GM19438 (cell line): ENCODE measurements around the gene PRDM16.

Experiments used
- ATAC-seq: cut with Tn5 transposase; IDR thresholded peaks from one replicate; pipeline ENCODE4 v1.9.1; 2021; ENCODE audit warnings: low read depth; ENCODE audit not compliant: unreplicated experiment

The PRDM16 gene

DNA sequence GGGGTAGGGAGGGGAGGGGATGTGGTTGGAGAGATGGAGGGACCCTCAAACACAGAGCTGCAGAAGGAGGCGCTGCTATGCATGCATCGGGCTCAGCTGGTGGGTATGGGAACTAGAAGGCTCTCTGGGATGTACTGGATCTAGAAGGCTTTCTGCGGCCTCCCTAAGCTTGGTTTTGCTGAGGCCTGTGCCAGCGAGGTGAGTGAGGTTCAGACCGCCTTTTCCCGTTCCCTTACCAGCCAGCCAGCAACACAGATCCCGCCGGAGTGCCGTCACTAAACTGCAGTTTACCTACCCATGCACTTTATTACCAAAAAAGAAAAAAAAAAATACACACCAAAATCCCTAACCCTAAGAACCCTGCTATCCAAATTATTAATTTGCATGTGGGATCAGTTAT, 180.2 kb downstream of the PRDM16 start:
- no peak for ATAC-seq

GRCh38 chr1:3249631-3250501, 180.9 kb downstream of the PRDM16 start:
- no peak for ATAC-seq

GRCh38 chr1:3250624-3251023, 181.6 kb downstream of the PRDM16 start:
- ATAC-seq: no peak

DNA sequence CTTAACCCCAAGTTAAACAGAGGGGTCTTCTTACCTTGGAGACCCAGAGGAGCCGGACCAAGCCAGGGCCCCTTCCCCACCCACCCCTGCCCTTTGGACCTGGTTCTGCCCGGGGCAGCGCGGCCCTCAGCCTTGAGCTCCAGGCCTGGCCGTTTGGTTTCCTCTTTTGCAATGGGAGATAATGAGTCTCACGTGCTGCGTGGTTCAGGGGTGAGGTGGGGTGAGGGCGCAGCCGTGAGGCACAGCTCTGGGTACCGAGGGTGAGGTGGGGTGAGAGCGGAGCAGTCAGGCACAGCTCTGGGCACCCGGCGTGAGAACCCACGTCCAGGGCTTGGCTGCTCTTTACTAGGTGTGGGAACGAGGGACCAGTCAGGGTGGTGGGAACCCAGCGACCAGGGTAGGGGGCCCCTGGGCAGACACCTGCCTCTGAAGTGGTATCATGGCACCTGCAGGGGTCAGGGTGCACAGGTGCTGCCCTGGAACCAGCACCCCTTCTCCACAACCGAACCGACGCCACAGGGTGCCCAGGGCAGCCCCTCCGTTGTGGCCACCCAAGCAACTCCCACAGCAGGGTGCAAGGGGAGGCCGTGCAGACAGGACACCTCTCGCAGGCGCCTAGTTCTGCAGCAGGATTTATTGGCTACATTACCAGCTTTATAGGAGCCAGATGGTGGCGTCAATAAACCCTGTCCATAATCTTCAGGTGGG, 182.2 kb downstream of the PRDM16 start:
- no peak for ATAC-seq

DNA sequence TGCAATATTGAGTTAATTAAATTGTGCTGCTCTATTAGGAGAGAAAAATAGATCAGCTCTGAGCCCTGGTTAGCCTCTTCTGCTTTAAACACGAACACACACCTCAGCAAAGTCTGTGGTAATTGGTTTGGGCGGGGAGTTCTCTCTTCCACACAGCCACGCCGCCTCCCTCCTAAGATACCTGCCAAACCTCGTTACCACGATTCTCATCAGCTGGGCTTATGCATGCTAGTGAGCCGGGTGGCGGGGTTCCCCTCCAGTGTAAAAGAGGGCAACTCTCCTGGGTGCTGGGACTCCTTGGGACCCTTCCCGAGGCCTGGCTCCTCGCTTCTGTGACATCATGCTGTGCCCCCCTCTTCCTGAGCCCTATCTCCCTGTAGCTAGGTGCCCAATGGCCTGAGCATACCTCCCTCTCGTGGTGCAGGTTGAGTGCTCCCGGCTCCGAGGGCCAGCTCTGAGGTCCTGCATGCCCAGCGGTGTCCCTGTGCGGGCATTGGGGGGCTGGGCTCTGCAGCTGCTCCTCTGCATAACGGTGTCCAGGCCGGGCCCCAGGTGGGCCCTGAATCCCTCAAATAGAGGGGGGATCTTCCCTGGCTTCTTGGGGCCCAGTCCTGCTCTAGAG, 182.9 kb downstream of the PRDM16 start:
- no peak for ATAC-seq

DNA sequence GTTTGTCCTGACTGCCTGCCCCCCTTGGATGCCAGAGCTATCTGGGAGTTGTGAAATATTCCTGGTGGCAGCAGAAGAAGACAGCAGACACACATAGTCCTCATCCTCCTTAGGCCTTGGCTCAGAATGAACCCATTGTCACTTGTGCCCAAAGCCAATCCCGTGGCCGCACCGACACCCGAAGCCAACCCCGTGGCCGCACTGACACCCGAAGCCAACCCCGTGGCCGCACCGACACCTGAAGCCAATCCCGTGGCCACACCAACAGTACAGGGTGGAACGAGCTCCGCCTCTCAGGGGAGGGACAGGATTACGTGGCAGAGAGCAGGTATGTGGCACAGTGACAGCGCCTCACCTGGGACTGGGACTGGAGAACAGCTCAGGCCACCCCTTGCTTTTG, 186.7 kb downstream of the PRDM16 start:
- ATAC-seq: no peak

DNA sequence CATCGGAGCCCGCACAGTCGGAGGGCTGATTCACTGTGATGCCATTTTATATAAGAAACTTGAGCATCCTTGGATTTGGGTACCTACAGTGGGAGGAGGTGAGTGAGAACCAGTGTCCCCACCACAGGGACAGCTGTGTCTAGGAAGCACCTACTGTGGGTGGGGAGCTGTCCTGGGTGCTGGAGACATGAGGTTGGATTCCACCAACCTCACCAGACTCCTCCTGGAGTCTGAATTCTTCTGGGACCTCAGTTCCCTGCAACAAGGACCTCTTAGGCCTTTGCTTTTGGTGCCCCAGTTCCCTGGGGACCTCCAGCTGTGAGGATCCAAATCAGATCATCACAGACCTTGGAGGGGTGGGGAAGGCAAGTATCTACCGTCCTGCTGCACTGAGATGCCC, 188.8 kb downstream of the PRDM16 start:
- no peak for ATAC-seq

DNA sequence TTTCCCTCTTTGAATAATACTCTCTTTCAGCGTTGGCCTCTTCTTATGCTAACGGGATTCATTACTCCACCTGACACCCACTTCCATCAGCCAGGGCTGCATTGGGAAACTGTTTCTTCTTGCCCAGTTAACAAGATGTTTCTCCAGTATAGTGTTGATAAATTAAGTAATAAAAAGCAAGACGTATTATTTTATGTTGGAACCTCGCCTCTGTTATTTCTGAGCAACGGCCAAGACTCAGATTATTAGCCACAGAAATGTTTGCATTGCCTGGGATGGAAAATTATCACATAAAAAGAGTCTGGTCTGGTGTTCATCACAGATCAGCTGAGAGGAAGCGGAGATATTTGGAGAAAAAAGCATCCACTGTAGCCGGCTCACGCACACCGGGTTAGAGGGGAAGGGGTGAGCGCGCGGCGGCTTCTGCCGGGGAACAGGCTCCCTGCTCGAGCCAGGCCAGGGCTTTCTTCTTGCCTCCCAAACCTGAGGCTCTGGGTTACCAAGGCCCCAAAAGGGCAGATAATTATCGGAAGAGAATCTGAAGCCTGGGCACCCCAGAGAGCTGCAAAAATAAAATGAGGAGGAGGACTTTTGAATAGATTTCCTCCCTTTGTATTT, 189.5 kb downstream of the PRDM16 start:
- no peak for ATAC-seq

DNA sequence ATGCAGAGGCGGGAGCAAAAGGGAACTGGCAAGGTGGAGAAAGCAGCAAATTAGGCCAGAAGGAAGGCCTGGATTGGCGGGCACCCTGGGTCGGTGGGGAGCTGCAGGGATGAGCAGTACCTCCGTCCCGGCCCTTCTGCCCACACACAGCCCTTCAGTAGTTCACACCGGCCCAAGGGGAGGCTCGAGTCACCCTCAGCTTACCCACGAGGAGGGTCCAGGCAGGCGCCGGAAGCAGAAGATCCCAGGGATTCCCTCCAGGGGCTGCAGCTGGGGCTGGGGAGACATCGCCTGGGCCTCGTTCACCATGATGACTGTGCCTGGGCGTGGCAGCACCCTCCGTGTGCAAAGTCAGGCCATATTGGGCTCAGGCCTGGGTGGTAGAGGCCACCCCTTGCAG, 190.0 kb downstream of the PRDM16 start:
- no peak for ATAC-seq

DNA sequence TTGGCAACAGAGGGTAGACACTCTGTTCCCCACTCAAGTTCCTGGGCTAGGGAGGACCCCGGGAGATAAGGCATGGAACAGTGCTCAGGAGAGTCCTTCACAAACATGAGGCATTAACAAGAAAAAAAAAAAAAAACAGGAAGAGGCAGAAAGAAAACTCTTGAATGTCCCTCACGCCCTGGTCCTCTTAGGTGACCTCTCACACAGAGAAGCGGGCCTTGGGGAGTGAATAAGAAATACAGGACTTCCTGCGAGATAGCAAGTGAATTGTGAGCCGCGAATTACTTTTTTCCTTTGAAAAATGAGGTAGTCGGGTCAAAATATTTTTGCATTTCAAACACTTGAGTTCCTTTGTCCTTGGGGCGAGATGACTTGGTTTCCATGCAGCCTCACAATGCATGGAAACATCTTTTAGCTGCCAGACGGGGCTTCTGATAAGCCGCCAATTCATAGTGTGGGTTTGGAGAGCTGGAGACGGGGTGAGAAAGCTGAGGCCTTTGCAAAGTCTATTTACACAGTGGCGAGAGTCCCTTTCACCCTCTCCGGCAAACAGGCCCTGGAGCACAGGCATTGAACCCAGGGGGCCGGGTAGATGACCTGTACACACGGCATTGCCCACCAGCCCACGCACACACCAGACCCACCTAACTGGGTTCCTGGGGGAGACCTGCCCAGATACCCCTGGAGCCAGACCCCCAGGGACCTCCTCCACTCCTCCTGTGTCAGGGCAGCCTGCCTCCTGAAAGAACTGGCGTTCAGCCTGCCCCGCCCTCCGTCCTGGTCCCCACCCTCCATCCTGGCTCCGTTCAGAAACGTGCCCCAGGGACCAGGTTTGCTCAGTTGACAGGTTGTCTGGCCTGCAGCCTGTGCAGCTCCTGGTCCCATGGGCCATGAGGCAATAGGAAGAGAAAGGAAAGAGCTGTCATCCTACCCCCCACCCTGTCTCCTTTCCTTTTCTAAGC, 192.3 kb downstream of the PRDM16 start:
- no peak for ATAC-seq

DNA sequence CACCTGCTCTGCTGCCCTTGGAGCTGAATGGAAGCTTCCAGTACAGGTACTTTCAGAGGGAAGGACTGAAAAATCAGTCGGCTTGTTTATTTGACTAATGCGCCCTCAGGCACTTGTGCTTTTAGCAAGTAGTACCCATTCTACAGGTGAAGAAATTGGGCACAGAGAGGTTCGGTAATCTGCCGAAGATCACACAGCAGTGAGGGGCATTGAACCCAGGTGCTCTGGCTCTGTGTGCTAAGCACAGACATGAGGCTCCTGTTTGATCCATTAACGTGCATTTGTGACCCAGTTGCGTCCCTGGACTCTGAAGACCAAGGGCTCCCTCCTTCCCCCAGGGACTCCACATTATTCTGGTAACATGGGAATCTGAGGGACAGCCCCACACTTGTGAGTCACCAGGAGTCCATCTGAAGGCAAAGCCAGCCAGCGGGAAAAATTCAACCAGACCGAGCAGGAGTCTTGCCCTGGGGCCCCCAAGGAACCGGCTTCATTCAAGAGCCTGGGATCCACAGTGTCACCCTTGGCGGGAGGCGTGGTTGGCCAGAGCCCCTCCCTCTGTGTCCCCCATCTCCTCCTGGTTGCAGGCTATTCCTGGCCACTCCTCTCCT, 193.1 kb downstream of the PRDM16 start:
- ATAC-seq: no peak

DNA sequence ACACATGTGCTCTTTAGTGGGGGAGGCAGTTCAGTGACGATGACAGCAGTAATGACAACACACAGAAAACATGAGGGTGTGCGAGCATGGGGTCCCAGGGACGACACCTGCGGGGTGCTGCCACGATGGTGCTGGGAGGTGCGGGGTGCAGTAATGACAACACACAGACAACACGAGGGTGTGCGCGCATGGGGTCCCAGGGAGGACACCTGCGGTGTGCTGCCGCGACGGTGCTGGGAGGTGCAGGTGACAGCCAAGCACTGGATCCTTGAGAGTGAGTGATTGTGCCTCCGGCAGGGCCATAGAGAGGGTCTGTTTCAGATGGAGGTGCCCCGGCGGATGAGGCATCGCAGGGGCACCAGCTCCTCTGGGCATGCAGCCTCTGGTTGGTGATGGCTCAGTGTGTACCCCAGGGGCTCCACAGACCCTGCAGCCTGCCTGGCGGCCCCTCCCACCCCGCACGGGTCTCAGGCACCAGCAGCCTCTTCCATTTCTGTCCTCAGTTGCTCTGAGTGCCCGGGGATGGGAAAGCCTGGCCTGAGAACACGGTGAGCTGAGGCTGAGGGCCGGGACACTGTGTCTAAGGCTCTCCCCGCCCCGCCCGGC, 193.8 kb downstream of the PRDM16 start:
- no peak for ATAC-seq

DNA sequence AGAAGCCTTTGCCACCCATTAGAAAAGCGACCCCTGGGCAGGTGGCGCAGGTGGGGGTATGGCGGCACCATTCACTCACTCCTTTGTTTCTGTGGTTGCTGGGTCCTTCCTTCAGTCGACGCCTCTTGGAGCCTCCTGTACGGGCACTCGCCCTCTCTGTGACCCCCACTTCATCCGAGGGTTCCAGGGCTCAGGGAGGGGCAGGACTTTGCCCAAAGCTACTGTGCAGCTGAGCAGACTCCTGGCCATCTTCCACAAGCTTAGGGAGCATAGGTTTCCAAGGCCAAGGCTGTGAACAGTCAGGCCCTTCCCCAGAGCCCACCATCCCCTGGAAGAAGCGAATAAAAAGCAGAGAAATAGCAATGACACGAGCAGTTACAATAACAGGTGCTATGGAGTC, 194.8 kb downstream of the PRDM16 start:
- ATAC-seq: no peak

DNA sequence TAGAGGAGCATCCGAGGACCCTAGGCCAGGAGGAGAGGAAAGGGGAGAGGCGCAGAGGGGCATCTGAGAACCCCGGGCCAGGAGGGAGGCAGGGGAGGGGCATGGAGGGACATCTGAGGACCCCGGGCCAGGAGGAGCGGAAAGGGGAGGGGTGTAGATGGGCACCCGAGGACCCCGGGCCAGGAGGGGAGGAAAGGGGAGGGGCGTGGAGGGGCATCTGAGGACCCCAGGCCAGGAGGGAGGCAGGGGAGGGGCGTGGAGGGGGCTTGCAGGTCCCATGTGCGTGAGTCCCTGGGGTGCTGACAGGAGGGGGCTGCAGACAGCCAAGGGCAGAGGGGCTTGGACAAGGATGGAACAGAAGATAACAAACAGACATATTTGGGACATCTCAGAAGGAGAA, 195.5 kb downstream of the PRDM16 start:
- ATAC-seq: no peak

- no peak for ATAC-seq
These were observed 197.1 kb downstream of the PRDM16 start for GRCh38 chr1:3265835-3266805.

GRCh38 chr1:3266870-3267549, 198.0 kb downstream of the PRDM16 start:
- ATAC-seq: no peak

DNA sequence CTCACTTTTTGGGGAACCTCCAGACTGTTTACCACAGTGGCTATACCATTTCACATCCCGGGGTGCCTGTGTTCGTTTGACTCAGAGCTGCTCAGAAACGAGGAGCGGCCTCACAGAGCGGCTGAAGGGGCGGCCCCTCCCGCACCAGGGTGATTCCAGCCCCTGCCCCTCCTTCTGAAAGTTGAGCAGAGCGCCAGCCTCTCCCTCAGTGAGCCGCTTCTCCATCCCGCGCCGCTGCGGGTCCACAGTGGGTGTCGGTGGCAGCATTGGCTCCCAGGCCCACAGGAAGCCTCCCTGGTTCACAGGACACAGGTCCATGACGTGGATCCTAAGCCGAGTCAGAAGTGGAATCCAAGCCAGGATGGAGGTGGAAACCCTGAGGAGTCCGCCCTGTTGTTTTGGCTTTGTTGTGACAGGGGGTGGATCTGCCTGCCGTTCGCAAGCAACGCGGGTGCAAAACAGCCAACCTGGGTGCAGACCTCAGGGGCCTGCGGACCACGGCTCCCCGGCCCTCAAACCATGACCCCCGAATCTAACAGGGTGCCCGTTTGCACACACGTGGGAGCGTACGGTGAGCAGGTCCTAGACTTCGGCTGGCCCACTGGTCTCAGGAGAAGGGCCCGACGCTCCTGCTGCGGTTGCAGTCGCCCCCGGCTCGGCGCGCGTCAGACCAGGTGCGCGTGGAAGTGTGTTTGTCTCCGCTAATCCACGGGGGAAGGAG, 198.7 kb downstream of the PRDM16 start:
- ATAC-seq: no peak
